NCI-H1436 (cell line): ENCODE measurements around the gene ERC2.

Experiments
- DNase-seq: peaks from one replicate; lab custom pipeline; 2025; lab: John Stamatoyannopoulos, UW

ERC2 gene

GRCh38 chr3:55678546-55679216 is 789.6 kb downstream of the ERC2 start:
- DNase-seq: no peak

- no peak for DNase-seq
These were observed 791.6 kb downstream of the ERC2 start for GRCh38 chr3:55676643-55677042.

GRCh38 chr3:55675478-55675877 is 792.8 kb downstream of the ERC2 start:
- DNase-seq: no peak

GRCh38 chr3:55673764-55674163 is 794.5 kb downstream of the ERC2 start:
- no peak for DNase-seq

- no peak for DNase-seq
These were observed 799.1 kb downstream of the ERC2 start for GRCh38 chr3:55669133-55669532.

GRCh38 chr3:55668359-55668758 is 799.9 kb downstream of the ERC2 start:
- no peak for DNase-seq

GRCh38 chr3:55664387-55664786 is 803.9 kb downstream of the ERC2 start:
- no peak for DNase-seq

- DNase-seq: no peak
These were observed 805.6 kb downstream of the ERC2 start for GRCh38 chr3:55662683-55663082.

- DNase-seq: no peak
These were observed 806.7 kb downstream of the ERC2 start for GRCh38 chr3:55661571-55661970.

- no peak for DNase-seq
These were observed 807.1 kb downstream of the ERC2 start for GRCh38 chr3:55661141-55661540.

GRCh38 chr3:55660642-55661041 is 807.6 kb downstream of the ERC2 start:
- DNase-seq: no peak

- DNase-seq: no peak
These were observed 808.6 kb downstream of the ERC2 start for GRCh38 chr3:55659701-55660100.

- DNase-seq: no peak
These were observed 809.3 kb downstream of the ERC2 start for GRCh38 chr3:55658690-55659562.

GRCh38 chr3:55658270-55658669 is 810.0 kb downstream of the ERC2 start:
- DNase-seq: no peak

GRCh38 chr3:55655544-55655943 is 812.7 kb downstream of the ERC2 start:
- DNase-seq: no peak

GRCh38 chr3:55654123-55654760 is 814.0 kb downstream of the ERC2 start:
- no peak for DNase-seq

GRCh38 chr3:55651011-55651410 is 817.3 kb downstream of the ERC2 start:
- DNase-seq: no peak

- no peak for DNase-seq
These were observed 818.3 kb downstream of the ERC2 start for GRCh38 chr3:55650011-55650410.

- DNase-seq: no peak
These were observed 818.7 kb downstream of the ERC2 start for GRCh38 chr3:55649554-55649953.

- DNase-seq: no peak
These were observed 819.5 kb downstream of the ERC2 start for GRCh38 chr3:55648591-55649318.

- DNase-seq: no peak
These were observed 820.6 kb downstream of the ERC2 start for GRCh38 chr3:55647670-55648069.

GRCh38 chr3:55647063-55647462 is 821.2 kb downstream of the ERC2 start:
- no peak for DNase-seq
